Activated CD4-positive, alpha-beta T cell treated with anti-CD3 and anti-CD28 coated beads for 48 hours (primary cell): ENCODE measurements around the gene SVOPL.
"Not testable (repeated sequence)": the region's sequence is repeated elsewhere in the genome, so short reads cannot be mapped to it uniquely, and the experiment has no call there.

Experiments
- DNase-seq: peaks from one replicate; pipeline ENCODE4 v3.0.0-alpha.2; 2020

Gene SVOPL

GRCh38 chr7:138700857-138701536 is at the start of gene SVOPL:
Gene SVOPL (minus strand): TSS chr7:138701362. CDS start chr7:138679045, 22,317 bp downstream.
- DNase-seq, result no peak

GRCh38 chr7:138750473-138750872 is 49.3 kb upstream of the SVOPL start:
- no peak for DNase-seq

DNA sequence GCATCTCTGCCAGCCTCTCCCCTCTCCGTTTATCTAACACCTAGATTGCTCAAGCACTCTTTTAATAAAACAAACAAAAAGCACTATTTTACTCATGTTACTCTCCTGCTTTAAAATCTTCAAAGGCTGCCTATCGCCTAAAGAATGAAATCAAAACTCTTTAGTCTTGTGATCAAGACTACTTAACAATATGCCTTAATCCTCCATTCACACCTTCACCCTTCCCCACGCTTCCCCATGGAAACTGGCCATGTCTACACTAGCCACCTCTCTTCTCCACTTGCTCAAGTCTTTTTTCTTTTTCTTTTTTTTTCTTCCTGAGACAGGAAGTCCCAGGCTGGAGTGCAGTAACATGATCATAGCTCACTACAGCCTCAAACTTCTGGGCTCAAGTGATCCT is 48.8 kb upstream of the SVOPL start:
- no peak for DNase-seq

- DNase-seq, result no peak
Observed at GRCh38 chr7:138748666-138749065, 47.5 kb upstream of the SVOPL start.

- peak; percentile 40 for DNase-seq
Observed at GRCh38 chr7:138746073-138746472, 44.9 kb upstream of the SVOPL start.

- no peak for DNase-seq
Observed at GRCh38 chr7:138745189-138745588, 44.0 kb upstream of the SVOPL start.

DNA sequence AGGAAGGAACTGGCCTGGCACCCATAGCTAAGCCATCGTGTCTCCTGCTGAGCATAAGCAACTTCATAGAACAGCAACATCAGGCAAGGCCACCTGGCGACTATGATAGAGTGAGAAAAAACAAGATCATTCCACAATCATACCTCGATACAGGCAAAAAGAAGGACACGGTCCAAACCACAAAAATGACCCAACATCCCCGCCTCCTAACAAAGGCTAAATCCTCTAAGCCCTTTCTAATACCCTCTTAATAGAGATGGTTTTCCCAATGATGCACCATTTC is 40.2 kb upstream of the SVOPL start:
- no peak for DNase-seq

DNA sequence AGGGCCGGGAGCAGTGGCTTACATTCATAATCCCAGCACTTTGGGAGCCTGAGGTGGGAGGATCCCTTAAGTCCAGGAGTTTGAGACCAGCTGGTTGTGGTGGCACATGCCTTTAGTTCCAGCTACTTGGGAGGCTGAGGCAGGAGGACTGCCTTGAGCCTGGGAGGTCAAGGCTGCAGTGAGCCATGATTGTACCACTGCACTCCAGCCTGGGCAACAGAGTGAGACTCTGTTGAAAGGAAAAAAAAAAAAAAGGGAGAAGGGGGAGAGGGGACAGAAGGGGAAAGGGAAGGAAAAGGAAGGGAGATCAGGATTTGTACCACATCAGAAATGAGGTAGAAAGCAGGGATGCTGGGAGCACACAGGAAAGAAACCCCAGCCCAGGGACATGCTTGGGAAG is 38.7 kb upstream of the SVOPL start:
- DNase-seq, result no peak

DNA sequence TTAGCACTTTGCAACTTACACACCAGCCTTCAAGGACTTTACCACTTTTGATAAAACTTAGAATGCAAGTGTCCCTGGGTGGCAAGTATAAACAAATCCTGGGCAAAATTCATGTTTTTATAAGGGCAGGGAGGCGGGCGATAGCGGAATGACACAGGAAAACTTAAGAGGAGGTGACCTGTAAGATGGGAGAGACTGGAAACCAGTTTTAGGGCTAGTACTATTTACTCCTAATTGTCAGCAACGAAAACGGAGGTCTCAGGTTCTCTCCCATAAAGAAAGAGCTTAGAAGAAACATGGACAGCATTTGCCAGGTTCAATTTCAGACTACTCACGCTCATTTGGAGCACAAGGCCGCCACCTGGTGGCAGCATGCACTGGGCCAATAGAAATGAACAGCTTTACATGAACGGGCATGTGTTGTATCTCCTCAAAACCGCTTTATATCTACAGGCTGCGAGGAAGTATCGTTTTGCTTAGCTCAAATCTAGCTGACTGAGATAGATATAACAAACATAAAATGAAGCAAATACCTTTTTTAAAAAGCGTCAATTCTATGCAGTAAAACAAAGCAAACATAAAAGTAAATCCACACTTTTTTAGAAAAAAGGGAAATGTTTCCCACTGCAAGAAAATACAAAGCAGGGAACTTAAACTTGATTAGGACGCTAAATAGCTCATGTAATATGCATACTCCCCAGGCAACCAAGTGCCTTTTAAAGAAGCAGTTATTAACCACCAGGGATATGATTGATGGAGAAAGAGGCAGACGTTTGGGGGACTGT is 37.6 kb upstream of the SVOPL start:
- peak; percentile 87 for DNase-seq

- DNase-seq, result no peak
Observed at GRCh38 chr7:138738114-138738513, 37.0 kb upstream of the SVOPL start.

DNA sequence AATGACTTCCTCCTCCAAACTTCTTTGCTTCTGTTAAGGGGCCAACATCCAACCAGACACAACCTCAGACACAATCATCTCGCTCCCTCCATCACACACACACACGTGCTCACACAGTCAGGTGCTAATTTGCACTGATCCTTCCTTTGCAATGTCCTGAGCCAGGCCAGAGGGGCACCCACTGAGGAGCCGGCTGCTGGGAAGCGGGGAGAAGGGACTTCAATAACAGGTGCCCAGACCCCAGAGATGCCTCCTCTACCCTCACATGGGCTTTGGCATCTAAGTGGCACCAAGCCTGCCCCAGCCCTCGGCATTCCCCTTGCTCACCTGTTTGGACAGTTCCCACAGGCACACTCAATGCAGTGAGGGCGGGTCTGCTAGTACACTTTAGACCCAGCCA is 34.2 kb upstream of the SVOPL start:
- no peak for DNase-seq

DNA sequence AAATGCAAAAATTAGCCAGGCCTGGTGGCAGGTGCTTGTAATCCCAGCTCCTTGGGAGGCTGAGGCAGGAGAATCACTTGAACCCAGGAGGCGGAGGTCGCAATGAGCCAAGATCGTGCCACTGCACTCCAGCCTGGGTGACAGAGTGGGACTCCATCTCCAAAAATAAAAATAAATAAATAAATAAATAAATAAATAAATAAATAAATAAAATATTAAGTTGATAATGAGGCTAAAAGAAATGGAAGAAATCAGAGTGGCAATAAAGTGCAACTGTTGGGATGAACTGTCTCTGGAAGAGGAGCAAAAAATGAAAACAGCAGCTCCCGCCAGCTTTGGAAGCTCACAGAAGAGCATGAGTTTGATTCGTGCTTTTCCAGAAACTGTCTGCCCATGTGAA is 30.6 kb upstream of the SVOPL start:
- not testable (repeated sequence) for DNase-seq

DNA sequence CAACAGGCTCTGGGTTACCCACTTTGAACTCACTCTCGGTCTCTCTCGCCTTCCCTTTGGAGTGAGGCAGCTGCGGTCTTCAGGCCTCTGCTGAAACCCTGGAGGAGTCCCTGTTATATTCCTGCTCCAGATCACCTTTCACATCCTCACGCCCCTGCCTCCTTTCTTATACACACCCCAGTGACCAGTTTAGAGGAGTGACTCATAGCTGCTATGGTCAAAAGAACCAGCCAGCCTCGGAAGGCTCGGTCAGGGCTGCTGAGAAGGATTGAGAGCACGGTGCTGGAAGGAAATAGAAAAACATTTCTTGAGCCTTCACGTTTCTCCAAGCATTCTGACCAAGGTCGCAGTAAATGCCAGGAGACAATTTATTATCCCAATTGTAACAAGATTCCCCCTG is 28.3 kb upstream of the SVOPL start:
- DNase-seq, result no peak

- DNase-seq, result no peak
Observed at GRCh38 chr7:138727336-138728099, 26.4 kb upstream of the SVOPL start.

DNA sequence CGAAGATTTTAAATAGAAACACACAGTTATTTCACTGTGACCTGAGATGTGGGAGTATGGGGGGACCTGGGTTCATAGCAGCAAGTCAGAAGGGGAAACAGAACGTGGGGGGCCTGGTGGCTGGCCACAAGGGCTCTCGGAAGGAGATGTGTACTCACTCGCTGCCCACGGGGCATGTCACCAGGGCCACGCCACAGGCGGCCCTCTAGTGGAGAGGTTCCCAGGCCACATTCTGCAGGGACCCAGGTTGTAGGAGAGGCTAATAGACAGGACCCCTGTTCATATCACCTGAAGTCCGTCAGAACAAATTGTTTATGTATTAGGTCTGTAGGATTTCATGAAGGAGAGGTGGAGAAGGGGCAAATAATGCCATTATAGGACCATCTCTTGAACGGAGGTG is 25.1 kb upstream of the SVOPL start:
- DNase-seq, result peak; percentile 18

- no peak for DNase-seq
Observed at GRCh38 chr7:138720286-138720685, 19.1 kb upstream of the SVOPL start.

GRCh38 chr7:138716889-138717288 is 15.7 kb upstream of the SVOPL start:
- DNase-seq, result no peak

DNA sequence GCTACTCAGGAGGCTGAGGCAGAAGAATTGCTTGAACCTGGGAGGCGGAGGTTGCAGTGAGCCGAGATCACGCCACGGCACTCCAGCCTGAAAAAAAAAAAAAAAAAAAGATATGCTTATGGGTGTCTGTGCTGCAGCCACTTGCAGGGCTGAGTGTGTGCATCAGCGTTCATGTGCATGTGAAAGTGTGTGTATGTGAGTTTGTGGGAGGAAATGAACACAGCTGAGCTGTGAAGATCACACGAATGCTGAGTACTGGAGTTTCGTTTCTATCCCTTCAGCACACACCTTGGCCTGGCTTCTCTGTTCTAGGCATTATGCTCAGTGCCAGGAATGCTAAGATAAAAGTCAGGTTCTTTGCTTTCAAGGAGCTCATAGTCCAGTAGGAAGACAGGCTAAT is 12.0 kb upstream of the SVOPL start:
- no peak for DNase-seq

- DNase-seq, result no peak
Observed at GRCh38 chr7:138712652-138713051, 11.5 kb upstream of the SVOPL start.

DNA sequence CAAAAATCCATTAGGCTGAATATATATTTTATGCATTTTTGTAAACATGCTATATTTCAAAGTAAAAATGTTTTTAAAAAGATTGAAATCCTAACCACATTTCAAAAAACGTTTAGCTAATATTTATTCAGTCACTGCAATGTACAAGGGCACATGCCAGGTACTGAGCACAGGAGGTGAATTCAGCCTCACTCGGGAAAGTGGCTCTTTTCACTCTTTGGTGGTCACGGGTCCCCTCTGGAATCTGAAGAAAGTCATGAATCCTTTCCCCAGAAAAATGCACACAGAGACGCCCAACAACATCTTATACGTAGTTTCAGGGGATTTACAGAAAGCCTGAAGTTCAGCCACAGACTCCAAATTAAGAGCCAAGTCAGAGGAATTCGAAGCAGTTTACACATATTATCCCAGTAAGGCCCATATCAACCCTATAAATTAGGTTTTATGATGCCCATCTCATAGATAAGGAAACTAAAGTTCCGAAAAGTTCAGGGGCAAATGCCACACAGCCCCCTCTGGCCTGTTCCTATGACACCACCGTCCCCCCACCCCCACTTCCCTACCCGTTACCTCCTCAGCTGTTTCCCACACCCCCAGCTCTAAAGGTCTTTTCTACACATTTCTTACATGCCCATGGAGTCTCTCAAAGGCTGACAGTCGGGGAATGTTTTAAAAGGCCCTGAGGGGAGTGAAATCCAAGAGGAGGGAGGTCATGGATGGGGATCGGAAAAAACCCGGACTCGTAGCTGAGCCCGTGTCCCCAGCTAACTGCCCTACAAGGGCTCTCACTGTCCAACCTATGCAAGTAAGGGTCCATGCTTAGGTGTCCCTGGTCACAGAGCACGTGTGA is 9.6 kb upstream of the SVOPL start:
- DNase-seq, result no peak

DNA sequence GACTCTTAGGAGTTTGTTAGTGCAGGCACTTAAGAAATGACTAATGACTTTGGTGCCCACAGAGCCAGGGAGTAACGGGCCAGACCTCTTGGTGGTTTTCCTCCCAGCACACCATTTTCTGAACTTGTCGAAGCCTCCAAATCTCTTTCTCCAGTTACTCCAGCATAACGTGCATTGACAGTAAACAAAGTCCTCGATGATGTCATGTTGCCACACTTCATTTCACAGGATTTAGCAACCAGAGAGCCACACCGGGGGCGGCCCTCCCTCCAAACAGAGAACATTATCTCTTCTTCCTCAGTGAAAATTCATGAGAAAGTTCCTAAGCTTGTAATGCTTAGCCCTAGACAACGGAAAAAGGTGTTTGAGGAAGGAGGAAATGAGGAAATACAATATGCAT is 4.0 kb upstream of the SVOPL start:
- DNase-seq, result no peak

DNA sequence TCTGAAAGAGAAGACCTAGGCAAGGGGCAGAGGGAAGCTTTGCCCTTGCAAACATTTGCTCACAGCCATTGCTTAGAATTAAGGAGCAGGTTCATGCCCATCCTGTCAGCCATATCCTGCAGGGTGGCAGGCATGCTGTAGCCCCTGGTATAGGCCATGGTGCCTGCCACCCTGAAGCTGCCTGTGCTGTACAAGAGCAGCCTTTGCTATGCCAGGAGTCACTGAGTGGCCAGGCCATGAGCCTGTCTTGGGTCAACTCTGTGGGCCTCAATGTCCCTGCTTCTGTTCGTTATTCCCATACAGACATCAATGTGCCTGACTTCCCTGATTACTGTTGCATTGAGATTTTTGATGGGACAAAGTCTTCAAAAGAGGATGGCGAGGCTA is 368 bp upstream of the SVOPL start:
- no peak for DNase-seq

DNA sequence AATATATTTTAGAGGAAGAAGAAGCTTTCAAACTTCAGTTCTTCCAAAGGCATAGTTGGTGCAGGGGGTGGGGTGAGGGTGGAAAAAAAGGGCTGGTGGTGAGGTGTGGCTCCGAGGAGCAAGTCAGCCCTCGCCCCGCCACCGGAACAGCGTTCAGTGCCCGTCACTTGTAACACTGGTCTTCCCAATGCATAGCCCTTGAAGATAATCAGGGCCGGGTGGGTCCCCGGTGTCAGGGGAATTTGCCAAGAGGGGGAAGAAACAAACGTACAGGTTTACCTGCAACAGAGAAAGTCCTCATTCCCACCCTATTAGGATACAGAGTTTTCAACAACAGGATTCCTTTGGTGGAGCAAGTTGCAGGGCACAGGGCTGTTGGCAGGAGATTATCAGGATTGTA is 1.5 kb downstream of the SVOPL start:
- no peak for DNase-seq
